Motor neuron (in vitro differentiated cells): ENCODE data around the gene ABCC5. TPM values are rescaled to one million over a fixed set of nuclear protein-coding genes. Genes with fewer than 3 reads are reported as not detected.
"Not testable (repeated sequence)": the region's sequence is repeated elsewhere in the genome, so short reads cannot be mapped to it uniquely, and the experiment has no call there.

Experiments
- ATAC-seq, 8 experiments: fragments of 200-7000 bp; cut with Tn5 transposase; replicated peaks in 6 of 8; 2 replicates each; pipeline ENCODE4 v1.8.0; 2021; ENCODE audit warnings: mild to moderate bottlenecking in 8 of 8, moderate library complexity in 8 of 8
- H3K27ac ChIP-seq, 2 donors: fragments of 250-450 bp; sonication (Bioruptor Pico); 2 replicates each; pipeline ENCODE4 v1.9.0; 2021; ENCODE audit warnings: antibody characterized with exemption in 2 of 2, mild to moderate bottlenecking in 2 of 2, moderate library complexity in 1 of 2
- H3K4me1 ChIP-seq, 2 donors: fragments of 250-450 bp; sonication (Bioruptor Pico); replicated peaks in 1 of 2; 2 replicates each; pipeline ENCODE4 v1.6.1; 2021; ENCODE audit warnings: antibody characterized with exemption in 2 of 2, mild to moderate bottlenecking in 2 of 2, moderate library complexity in 1 of 2
- H3K4me3 ChIP-seq, 5 donors: fragments of 250-450 bp; sonication (Bioruptor Pico); 2 replicates each; pipeline ENCODE4 v1.9.0; 2021; ENCODE audit warnings: antibody characterized with exemption in 5 of 5, mild to moderate bottlenecking in 5 of 5, moderate library complexity in 4 of 5
- WGBS, 10 experiments: fragments of 450-650 bp; shearing (Covaris generic); methylation state at CpG; one replicate each; pipeline ENCODE4 v1.0.0; 2022; 5-methylcytosine and 5-hydroxymethylcytosine counted together
- in situ Hi-C, 9 experiments: fragments of 400-800 bp; cut with MboI; loops; one replicate each; pipeline ENCODE4 v1.15.0; 2021; ENCODE audit warnings: low sequenced_read_pairs in 9 of 9, low pct_unique_long_range_greater_than_20kb in 2 of 9; ENCODE audit not compliant: unreplicated experiment in 9 of 9
- total RNA-seq, 8 experiments: library from RNA; unstranded; fragments of 300-600 nt; gene quantifications; 2 replicates each; pipeline versions ENCODE4 v1.2.3 to v1.2.4, GENCODE V29; 2022

The ABCC5 gene
- total RNA-seq: 10 to 100 TPM; 25.7 to 93.7 (median 36.4) TPM

DNA sequence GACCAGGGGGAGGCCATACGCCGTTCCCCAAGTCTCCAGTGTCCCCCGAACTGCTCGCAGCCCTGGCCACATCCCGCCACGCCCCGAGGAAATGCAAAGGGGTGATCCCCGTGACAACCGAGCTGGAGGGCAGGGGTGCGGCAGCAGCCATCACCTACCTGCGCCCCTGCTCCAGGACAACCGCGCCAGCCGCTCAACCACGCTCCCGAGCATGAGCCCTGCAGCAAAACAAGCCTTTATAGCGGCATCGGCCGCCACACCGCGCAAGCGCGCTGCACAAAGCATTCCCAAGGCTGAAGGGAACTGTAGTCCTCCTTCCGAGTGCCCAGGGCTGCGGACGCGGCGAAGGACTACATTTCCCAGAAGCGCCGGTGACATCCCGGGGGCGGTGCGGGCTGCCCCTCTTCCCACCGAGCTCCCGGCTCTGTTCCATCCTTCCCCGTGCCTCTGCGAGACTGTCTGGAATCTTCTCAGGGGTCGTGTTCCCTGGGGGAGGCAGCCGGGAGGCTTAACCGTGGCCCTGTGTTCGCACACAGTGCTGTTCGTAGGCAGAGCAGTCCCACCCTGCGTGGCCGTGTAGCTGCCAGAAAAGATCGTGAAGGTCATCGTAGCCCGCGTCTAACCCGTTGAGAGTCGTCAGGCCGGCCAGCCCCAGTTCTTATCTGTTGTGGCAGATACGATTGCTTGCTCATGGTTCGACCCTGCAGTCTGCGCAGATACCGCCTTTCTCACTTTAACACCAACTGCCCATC is at the start of gene ABCC5:
Gene ABCC5 (minus strand): TSS at position 213 of the 752 bp plus-strand sequence. CDS start 3,492 bp downstream, outside the sequence.
- Histone ChIP-seq H3K4me1 (peaks cover 8 to 20% of the 10 kb centered on the region in 2 donors), H3K4me3 (peak within 1 kb of the TSS; percentile 75 to 99 (median 96)), H3K27ac (peak within 1 kb of the TSS; percentile 84 to 90)
- peak; percentile 95 to 98 (median 96) for ATAC-seq
- in situ Hi-C loops: loop anchor here in 1 of 9 experiments (25.0 kb wide), 1 partner anchor 269 kb away; the partner anchor contains the start of genes ECE2 and PSMD2
- WGBS, 10 experiments: 0 to 4% (median 1%) methylated on average over 1 to 21 of the region's 55 CpGs; no CpG with 5 or more reads in 2 of the 10 experiments

DNA sequence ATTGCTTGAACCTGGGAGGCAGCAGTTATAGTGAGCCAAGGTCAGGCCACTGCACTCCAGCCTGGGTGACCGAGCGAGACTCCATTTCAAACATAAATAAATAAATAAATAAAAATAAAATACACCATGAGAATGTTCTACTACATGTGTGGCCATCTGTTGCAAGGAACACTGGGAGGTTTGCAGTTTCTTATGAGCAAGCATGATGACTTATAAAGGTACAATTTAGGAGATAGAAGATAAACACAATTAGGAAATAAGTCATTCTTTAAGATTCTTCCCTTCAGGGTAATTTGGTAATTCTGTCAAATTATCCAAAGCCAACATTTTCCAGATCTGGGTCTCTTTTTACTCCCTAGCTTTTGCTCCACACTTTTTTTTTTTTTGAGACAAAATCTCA is 48.5 kb upstream of the ABCC5 start:
- WGBS, 10 experiments: 82 to 100% (median 88%) methylated on average over 2 of the region's 2 CpGs; no CpG with 5 or more reads in 7 of the 10 experiments
- no peak for ATAC-seq
- H3K4me3 ChIP-seq: no peak overlapping the region
- H3K27ac ChIP-seq: no peak overlapping the region
- in situ Hi-C loops: no loop called here
- no peaks in the 10 kb centered on the region for H3K4me1 ChIP-seq

DNA sequence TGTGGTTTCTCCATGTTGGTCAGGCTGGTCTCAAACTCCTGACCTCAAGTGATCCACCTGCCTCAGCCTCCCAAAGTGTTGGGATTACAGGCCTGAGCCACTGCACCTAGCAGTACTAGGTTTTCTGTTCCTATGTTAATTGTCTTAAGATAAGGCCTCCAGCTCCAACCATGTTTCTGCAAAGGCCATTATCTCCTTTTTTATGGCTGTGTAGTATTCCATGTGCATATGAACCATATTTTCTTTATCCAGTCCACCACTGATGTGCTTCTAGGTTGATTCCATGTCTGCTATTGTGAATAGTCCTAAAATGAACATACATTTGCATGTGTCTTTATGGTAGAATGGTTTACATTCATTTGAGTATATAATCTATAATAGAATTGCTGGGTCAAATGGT is 45.0 kb upstream of the ABCC5 start:
- Histone ChIP-seq H3K27ac (no peak overlapping the region), H3K4me1 (no peaks in the 10 kb centered on the region), H3K4me3 (no peak overlapping the region)
- in situ Hi-C loops: no loop called here
- no peak for ATAC-seq

DNA sequence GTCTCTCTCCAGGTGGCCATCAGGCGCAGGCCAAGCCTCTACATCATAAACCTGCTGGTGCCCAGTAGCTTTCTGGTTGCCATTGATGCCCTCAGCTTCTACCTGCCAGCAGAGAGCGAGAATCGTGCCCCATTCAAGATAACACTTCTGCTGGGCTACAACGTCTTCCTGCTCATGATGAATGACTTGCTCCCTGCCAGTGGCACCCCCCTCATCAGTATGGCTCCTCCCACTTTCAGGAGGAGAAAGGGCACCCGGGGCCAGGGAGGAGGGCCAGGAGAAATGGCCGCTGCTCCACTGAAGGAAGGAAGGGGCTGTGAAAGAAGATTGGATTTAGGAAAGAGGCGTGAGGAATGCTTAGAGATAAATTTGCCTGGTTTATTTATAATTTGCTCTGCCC is 41.7 kb upstream of the ABCC5 start:
- 30 to 100% (median 64%) methylated on average over 1 to 6 of the region's 7 CpGs; no CpG with 5 or more reads in 2 of the 10 experiments for WGBS, 10 experiments
- in situ Hi-C loops: no loop called here
- Histone ChIP-seq H3K4me3 (no peak overlapping the region), H3K4me1 (no peaks in the 10 kb centered on the region), H3K27ac (no peak overlapping the region)
- no peak for ATAC-seq

DNA sequence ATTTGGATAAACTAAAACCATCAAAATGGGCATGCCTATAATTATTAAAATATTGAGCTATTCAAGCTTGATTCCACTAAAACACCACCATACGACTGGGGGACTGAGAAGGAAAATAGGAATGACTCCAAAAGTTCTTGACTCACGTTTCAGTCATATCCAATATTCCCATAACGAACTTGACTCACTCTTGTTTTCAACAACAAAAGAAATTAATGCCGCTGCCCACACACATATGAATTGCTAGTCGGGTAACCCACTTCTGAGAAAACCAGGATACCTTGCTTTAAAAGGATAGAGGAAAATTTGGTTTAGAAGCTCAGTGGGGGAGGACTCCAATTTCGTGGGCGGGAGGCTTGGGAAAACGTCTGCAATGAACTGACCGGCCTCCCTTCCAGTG is 40.3 kb upstream of the ABCC5 start:
- H3K4me3 ChIP-seq: no peak overlapping the region
- no peak for ATAC-seq
- WGBS, 10 experiments: 5 to 86% (median 51%) methylated on average over 4 to 9 of the region's 9 CpGs; no CpG with 5 or more reads in 1 of the 10 experiments
- H3K27ac ChIP-seq: no peak overlapping the region
- in situ Hi-C loops: no loop called here
- no peaks in the 10 kb centered on the region for H3K4me1 ChIP-seq

DNA sequence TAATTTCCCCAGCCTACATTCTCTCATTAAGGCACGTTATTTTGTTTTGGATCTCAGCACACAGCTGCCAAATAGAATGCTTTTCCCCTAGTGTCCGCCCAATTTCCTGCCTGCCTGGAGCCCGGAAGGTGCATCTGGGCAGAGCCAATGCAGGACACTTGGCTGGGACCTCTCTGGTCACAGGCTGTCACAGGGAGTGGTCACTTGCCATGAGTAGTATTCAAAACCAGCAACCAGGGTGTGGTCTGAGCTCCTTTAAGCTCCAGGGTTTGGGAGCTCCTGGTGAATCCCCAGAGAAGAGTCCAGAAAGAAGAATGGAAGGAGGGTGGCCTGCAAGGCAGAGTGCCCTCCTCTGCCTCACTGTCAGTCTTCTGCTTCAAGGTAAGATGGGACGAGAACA is 35.1 kb upstream of the ABCC5 start, which contains the start of gene HTR3C:
Gene HTR3C (plus strand): TSS at position 281 of the 400 bp plus-strand sequence. CDS start 34 bp downstream, at position 315.
- WGBS, 10 experiments: 27 to 80% (median 60%) methylated on average over 1 to 3 of the region's 4 CpGs; no CpG with 5 or more reads in 5 of the 10 experiments
- ATAC-seq: peak in 3 of 8 experiments; percentile 79 to 100 (median 95)
- Histone ChIP-seq H3K4me3 (no peak within 1 kb of the TSS), H3K4me1 (no peaks in the 10 kb centered on the region), H3K27ac (no peak within 1 kb of the TSS)
- in situ Hi-C loops: no loop called here

DNA sequence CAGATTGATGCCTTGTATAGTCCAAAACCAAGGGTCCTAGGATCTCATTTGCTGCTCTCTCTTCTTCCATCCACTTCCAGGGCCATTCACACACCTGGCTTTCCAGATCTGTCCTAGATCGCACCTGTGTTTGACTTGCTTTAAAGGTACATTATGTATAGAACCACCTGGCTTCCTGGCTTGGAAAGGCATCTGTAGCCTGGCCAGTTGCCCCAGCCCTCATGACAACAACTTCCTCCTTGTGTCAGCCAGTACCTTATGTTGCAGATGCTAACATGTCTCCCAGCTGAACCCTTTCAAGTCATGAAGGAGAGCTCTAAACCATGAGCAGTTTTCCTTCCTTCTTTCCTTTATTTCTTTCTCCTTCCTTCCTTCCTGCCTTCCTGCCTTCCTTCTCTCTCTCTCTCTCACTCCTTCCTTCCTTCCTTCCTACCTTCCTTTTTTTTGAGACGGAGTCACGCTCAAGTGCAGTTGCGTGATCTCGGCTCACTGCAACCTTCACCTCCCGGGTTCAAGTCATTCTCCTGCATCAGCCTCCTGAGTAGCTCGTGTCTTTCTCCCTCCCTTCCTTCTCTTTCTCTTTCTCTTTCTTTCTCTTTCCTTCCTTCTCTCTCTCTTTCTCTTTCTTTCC is 32.6 kb upstream of the ABCC5 start:
- no peaks in the 10 kb centered on the region for H3K4me1 ChIP-seq
- H3K4me3 ChIP-seq: no peak overlapping the region
- no peak for ATAC-seq
- in situ Hi-C loops: no loop called here
- no peak overlapping the region for H3K27ac ChIP-seq
- whole genome bisulfite sequencing, 10 experiments: 40 to 100% (median 81%) methylated on average over 1 to 7 of the region's 7 CpGs

DNA sequence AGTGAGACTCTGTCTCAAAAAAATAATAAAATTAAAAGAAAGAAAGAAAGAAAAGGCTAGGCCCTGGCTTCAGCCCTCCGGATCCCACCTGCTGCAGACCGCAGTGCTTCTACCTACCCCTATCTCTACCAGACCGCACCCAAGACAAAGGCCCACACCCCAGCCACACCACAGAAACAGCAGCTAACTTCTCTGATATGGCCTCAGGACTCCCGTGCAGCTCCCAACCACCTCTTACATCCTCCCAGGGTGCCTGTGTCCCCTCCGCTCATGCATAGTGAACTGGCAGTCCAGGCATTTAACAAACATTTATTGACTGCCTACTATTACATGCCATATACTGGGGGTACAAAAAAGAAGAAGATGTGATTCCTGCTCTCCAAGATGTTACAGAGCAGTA is 28.3 kb upstream of the ABCC5 start:
- 78 to 92% (median 85%) methylated on average over 1 to 2 of the region's 5 CpGs; no CpG with 5 or more reads in 6 of the 10 experiments for WGBS, 10 experiments
- in situ Hi-C loops: no loop called here
- Histone ChIP-seq H3K4me3 (no peak overlapping the region), H3K27ac (no peak overlapping the region), H3K4me1 (no peaks in the 10 kb centered on the region)
- no peak for ATAC-seq

DNA sequence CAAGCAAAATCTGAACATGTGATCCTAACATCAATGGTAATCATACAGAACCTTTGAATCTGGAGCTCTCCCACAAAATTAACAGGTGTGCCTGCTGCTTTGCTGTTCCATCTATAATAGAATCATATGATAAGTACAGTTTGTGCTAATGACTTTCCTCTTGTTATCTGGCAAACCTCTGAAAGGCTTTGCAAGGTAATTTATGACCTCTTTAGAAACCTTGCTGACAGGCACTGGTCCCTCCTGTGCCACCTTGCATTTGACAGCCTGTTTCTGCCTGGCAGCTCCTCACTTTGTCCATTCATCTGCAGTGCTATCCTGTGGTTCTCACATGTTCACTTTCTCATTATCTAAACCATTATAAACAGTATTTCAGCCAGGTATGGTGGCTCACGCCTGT is 24.9 kb upstream of the ABCC5 start:
- Histone ChIP-seq H3K27ac (no peak overlapping the region), H3K4me3 (no peak overlapping the region), H3K4me1 (no peaks in the 10 kb centered on the region)
- in situ Hi-C loops: no loop called here
- WGBS, 10 experiments: 71% methylated on average over 1 of the region's 1 CpG; no CpG with 5 or more reads in 9 of the 10 experiments
- no peak for ATAC-seq

DNA sequence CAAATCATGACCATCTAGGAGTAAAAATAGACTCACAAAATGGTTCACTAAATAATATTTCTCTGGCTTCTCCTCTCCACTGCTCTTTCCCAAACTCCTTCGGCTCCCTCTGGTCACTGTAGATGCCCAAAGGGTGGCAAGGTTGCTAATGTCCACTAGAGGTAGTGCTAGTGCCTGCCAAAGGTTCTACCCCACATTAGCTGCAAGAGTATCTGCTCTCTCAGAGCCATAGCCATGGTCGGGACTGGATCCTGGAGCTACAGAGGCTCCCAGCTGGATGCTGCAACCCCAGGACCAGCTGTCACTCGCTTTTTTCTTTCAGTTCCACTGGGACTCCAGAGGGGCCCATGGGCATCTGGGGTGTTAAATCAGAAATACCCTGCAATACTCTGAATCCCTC is 22.3 kb upstream of the ABCC5 start:
- peak in 3 of 8 experiments; percentile 45 to 81 (median 66) for ATAC-seq
- Histone ChIP-seq H3K4me1 (no peaks in the 10 kb centered on the region), H3K4me3 (no peak overlapping the region), H3K27ac (no peak overlapping the region)
- in situ Hi-C loops: no loop called here
- WGBS, 10 experiments: 33 to 80% (median 51%) methylated on average over 1 to 3 of the region's 3 CpGs; no CpG with 5 or more reads in 2 of the 10 experiments

DNA sequence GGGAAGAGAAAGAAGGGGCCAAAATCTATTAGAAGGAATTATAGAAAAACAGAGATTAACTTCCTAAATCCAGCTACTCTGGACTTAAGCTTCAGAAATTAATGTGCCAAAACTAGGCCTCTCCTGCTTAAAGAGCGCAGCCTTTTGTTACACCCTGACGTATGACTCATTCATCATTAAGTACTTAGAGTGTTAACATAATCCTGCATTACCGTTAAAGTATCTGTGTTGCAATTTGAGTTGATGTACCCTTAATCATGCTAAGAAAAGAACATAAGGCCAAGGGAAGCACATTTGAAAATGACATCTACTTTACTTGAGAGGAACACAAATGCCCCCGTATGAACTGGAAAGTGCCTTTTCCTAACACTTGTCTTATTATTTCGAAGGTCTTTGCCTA is 21.7 kb upstream of the ABCC5 start:
- Histone ChIP-seq H3K4me3 (no peak overlapping the region), H3K4me1 (no peaks in the 10 kb centered on the region), H3K27ac (no peak overlapping the region)
- in situ Hi-C loops: no loop called here
- 28 to 75% (median 63%) methylated on average over 1 to 5 of the region's 5 CpGs; no CpG with 5 or more reads in 2 of the 10 experiments for WGBS, 10 experiments
- peak in 4 of 8 experiments; percentile 19 to 100 (median 97) for ATAC-seq

DNA sequence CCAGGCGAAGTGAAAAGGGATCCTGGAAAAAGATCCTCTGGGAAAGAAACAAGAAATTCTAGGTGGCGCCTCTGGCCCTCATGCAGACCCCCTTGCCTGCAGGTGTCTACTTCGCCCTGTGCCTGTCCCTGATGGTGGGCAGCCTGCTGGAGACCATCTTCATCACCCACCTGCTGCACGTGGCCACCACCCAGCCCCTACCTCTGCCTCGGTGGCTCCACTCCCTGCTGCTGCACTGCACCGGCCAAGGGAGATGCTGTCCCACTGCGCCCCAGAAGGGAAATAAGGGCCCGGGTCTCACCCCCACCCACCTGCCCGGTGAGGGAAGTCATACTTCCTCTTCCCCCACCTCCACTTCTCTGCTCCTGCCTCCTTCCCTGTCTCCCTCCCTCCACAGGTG is 20.6 kb upstream of the ABCC5 start:
- 70 to 92% (median 76%) methylated on average over 2 to 5 of the region's 9 CpGs; no CpG with 5 or more reads in 6 of the 10 experiments for WGBS, 10 experiments
- H3K27ac ChIP-seq, H3K4me3 ChIP-seq, H3K4me1 ChIP-seq, in situ Hi-C loops, ATAC-seq: not testable (repeated sequence)

DNA sequence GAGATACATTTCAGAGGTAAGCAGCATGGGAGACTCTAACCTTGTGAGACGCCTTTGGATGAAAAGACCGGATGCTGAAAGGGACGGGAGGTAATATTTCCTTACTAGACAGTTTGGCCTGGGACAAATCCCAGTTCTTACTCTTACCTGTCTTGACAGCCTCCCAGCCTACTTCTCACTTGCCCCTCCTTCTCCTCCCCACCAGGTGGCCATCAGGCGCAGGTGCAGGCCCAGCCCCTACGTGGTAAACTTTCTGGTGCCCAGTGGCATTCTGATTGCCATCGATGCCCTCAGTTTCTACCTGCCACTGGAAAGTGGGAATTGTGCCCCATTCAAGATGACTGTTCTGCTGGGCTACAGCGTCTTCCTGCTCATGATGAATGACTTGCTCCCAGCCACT is 20.1 kb upstream of the ABCC5 start:
- WGBS, 10 experiments: 29 to 100% (median 75%) methylated on average over 1 to 5 of the region's 7 CpGs; no CpG with 5 or more reads in 3 of the 10 experiments
- in situ Hi-C loops: no loop called here
- ATAC-seq: no peak
- Histone ChIP-seq H3K27ac (no peak overlapping the region), H3K4me3 (no peak overlapping the region), H3K4me1 (no peaks in the 10 kb centered on the region)
